HepG2 (cell line): ENCODE measurements around the gene PSMB11. TPM values are rescaled to one million over a fixed set of nuclear protein-coding genes. Genes with fewer than 3 reads are reported as not detected.

Source experiments
- CBX5 ChIP-seq: sonication (generic); formaldehyde crosslinking; IDR thresholded peaks from 2 replicates; pipeline ENCODE4 v1.4.0; 2020; ENCODE audit warnings: missing genetic modification reagents, borderline replicate concordance
- CCAR2 ChIP-seq: fragments of 200-400 bp; formaldehyde crosslinking; optimal IDR thresholded peaks from 2 replicates; pipeline ENCODE3; 2018; ENCODE audit warnings: low read depth, mild to moderate bottlenecking, low read length, moderate library complexity
- CENPT ChIP-seq: sonication (generic); formaldehyde crosslinking; IDR thresholded peaks from 2 replicates; pipeline ENCODE4 v1.8.0; 2022; ENCODE audit warnings: low read depth, mild to moderate bottlenecking, moderate library complexity, missing genetic modification reagents
- CERS6 ChIP-seq: sonication (generic); formaldehyde crosslinking; IDR thresholded peaks from 2 replicates; pipeline ENCODE4 v1.5.0; 2020; ENCODE audit warnings: missing genetic modification reagents
- DMAP1 ChIP-seq: IDR thresholded peaks from 2 replicates; pipeline ENCODE4 v1.6.1; 2016
- ELF4 ChIP-seq: sonication (generic); formaldehyde crosslinking; IDR thresholded peaks from 2 replicates; pipeline ENCODE4 v1.5.0; 2020; ENCODE audit warnings: missing genetic modification reagents, mild to moderate bottlenecking, moderate library complexity, borderline replicate concordance
- ERF ChIP-seq: IDR thresholded peaks from 2 replicates; pipeline ENCODE4 v1.6.1; 2018; ENCODE audit warnings: missing biosample characterization, missing genetic modification reagents
- FIP1L1 ChIP-seq: fragments of 200-400 bp; formaldehyde crosslinking; IDR thresholded peaks from 2 replicates; pipeline ENCODE4 v1.6.1; 2018; ENCODE audit warnings: low read depth, mild to moderate bottlenecking, low read length, moderate library complexity, borderline replicate concordance; ENCODE audit not compliant: insufficient read depth
- GABPB1 ChIP-seq: IDR thresholded peaks from 2 replicates; pipeline ENCODE4 v1.6.1; 2016; ENCODE audit warnings: mild to moderate bottlenecking, missing genetic modification reagents, moderate library complexity, missing compliant biosample characterization
- HNRNPH1 ChIP-seq: fragments of 200-400 bp; formaldehyde crosslinking; optimal IDR thresholded peaks from 2 replicates; pipeline ENCODE3; 2017; ENCODE audit warnings: mild to moderate bottlenecking, low read depth, low read length
- HNRNPUL1 ChIP-seq: fragments of 200-400 bp; formaldehyde crosslinking; IDR thresholded peaks from 2 replicates; pipeline ENCODE4 v1.6.1; 2017; ENCODE audit warnings: low read depth, mild to moderate bottlenecking, low read length, moderate library complexity
- IKZF4 ChIP-seq: sonication (generic); formaldehyde crosslinking; IDR thresholded peaks from 2 replicates; pipeline ENCODE4 v1.5.1; 2020; ENCODE audit warnings: borderline replicate concordance, mild to moderate bottlenecking, low read depth, missing genetic modification reagents; ENCODE audit errors: not compliant biosample characterization
- IRX3 ChIP-seq: sonication (generic); formaldehyde crosslinking; IDR thresholded peaks from 2 replicates; pipeline ENCODE4 v1.8.1; 2023; ENCODE audit warnings: mild to moderate bottlenecking, low read depth, missing genetic modification reagents, borderline replicate concordance
- KDM4B ChIP-seq: sonication (generic); formaldehyde crosslinking; IDR thresholded peaks from 2 replicates; pipeline ENCODE4 v1.4.0; 2020; ENCODE audit warnings: missing genetic modification reagents
- NPAS2 ChIP-seq: sonication (generic); formaldehyde crosslinking; IDR thresholded peaks from 2 replicates; pipeline ENCODE4 v1.8.0; 2022; ENCODE audit warnings: mild to moderate bottlenecking, missing genetic modification reagents, borderline replicate concordance
- PHF20 ChIP-seq: sonication (generic); formaldehyde crosslinking; IDR thresholded peaks from 2 replicates; pipeline ENCODE4 v1.5.0; 2020; ENCODE audit warnings: mild to moderate bottlenecking, missing genetic modification reagents
- PHF5A ChIP-seq: IDR thresholded peaks from one replicate; pipeline ENCODE4 v1.6.1; 2018; ENCODE audit warnings: low read depth, missing genetic modification reagents; ENCODE audit not compliant: unreplicated experiment
- PITX1 ChIP-seq: sonication (generic); formaldehyde crosslinking; IDR thresholded peaks from 2 replicates; pipeline ENCODE4 v1.5.1; 2020; ENCODE audit warnings: mild to moderate bottlenecking, missing genetic modification reagents
- SSRP1 ChIP-seq: IDR thresholded peaks from 2 replicates; pipeline ENCODE4 v1.6.1; 2016; ENCODE audit warnings: control low read depth
- TBX3 ChIP-seq: fragments of 450-650 bp; IDR thresholded peaks from 2 replicates; pipeline ENCODE4 v1.6.1; 2017; ENCODE audit warnings: antibody characterized with exemption, mild to moderate bottlenecking, inconsistent platforms, borderline replicate concordance
- TEAD3 ChIP-seq: optimal IDR thresholded peaks from 2 replicates; pipeline ENCODE3; 2016; ENCODE audit warnings: borderline replicate concordance
- ZMAT5 ChIP-seq: sonication (generic); formaldehyde crosslinking; IDR thresholded peaks from 2 replicates; pipeline ENCODE4 v1.5.0; 2020; ENCODE audit warnings: mild to moderate bottlenecking, low read depth, missing genetic modification reagents, borderline replicate concordance
- ZNF205 ChIP-seq: IDR thresholded peaks from 2 replicates; pipeline ENCODE4 v1.6.1; 2018; ENCODE audit warnings: missing biosample characterization, missing genetic modification reagents
- ZNF281 ChIP-seq: sonication (generic); formaldehyde crosslinking; IDR thresholded peaks from 2 replicates; pipeline ENCODE4 v1.4.0; 2020; ENCODE audit warnings: missing genetic modification reagents, borderline replicate concordance
- ZNF34 ChIP-seq: sonication (generic); formaldehyde crosslinking; IDR thresholded peaks from 2 replicates; pipeline ENCODE4 v1.4.0; 2020; ENCODE audit warnings: mild to moderate bottlenecking, missing genetic modification reagents, borderline replicate concordance
- ZNF354B ChIP-seq: sonication (generic); formaldehyde crosslinking; IDR thresholded peaks from 2 replicates; pipeline ENCODE4 v1.8.0; 2022; ENCODE audit warnings: mild to moderate bottlenecking, missing genetic modification reagents
- ZNF556 ChIP-seq: sonication (generic); formaldehyde crosslinking; IDR thresholded peaks from 2 replicates; pipeline ENCODE4 v1.4.0; 2020; ENCODE audit warnings: mild to moderate bottlenecking, missing genetic modification reagents, borderline replicate concordance
- polyA plus RNA-seq, 8 experiments: library from polyadenylated mRNA; depleted of rRNA in 3 of 8; stranded (reverse) in 7 of 8; unstranded in 1 of 8; fragments of >200 nt; fragmentation: Illumina TruSeq in 4 of 8; extraction: Trizol in 4 of 8; gene quantifications; 2 replicates each; pipeline versions ENCODE4 v1.2.1 to v1.2.3, GENCODE V29; 2011 to 2016; ENCODE audit warnings: low read depth in 4 of 8, missing spikeins in 1 of 8, mixed read lengths in 1 of 8; ENCODE audit not compliant: insufficient read depth in 1 of 8
- total RNA-seq, 5 experiments: library from RNA; depleted of rRNA; stranded (reverse); fragments of >200 nt; fragmentation: Illumina TruSeq; extraction: Trizol; gene quantifications; 2 replicates each; pipeline ENCODE4 v1.2.3, GENCODE V29; 2016; ENCODE audit warnings: low read depth in 1 of 5

The PSMB11 gene
- total and polyA plus RNA-seq, 2 of the 13 experiments (the other 11 are each of a cell fraction or from before 2014, with no cell fraction given): not detected

GRCh38 chr14:23052182-23052623 is 10.2 kb downstream of the PSMB11 start (continued):
- TF ChIP-seq ZNF281 (CRISPR knock-in tag) (peak; percentile 82; the same call in 1 of the 2 replicates), DMAP1 (CRISPR knock-in tag) (no peak), TEAD3 (CRISPR knock-in tag) (peak; percentile 56), CCAR2 (no peak), HNRNPUL1 (no peak), TBX3 (no peak), CENPT (no peak), IKZF4 (CRISPR knock-in tag) (peak; percentile 64), NPAS2 (CRISPR knock-in tag) (no peak), PHF5A (CRISPR knock-in tag) (no peak), PITX1 (CRISPR knock-in tag) (peak; percentile 32; the same call in 1 of the 2 replicates), ZMAT5 (no peak), KDM4B (peak; percentile 34; the same call in 1 of the 2 replicates), HNRNPH1 (no peak), SSRP1 (CRISPR knock-in tag) (no peak), CERS6 (CRISPR knock-in tag) (no peak), ELF4 (no peak), ERF (CRISPR knock-in tag) (peak; percentile 69; the same call in 1 of the 2 replicates), FIP1L1 (no peak), IRX3 (no peak), ZNF34 (no peak), ZNF556 (CRISPR knock-in tag) (no peak), ZNF205 (CRISPR knock-in tag) (no peak), PHF20 (CRISPR knock-in tag) (no peak), GABPB1 (CRISPR knock-in tag) (peak; percentile 48; the same call in 1 of the 2 replicates), ZNF354B (CRISPR knock-in tag) (no peak), CBX5 (0 out of 2 replicates have a peak, but pooled peaks have one; percentile 16)
